Nephron progenitor cell (in vitro differentiated cells): ENCODE data around the gene PCDH9.

Source experiments
- DNase-seq: peaks from one replicate; pipeline ENCODE4 v3.0.0; 2021
- H3K27ac Mint-ChIP-seq: 2 replicates; pipeline ENCODE4 v1.8.0; 2021; ENCODE audit warnings: mild to moderate bottlenecking, moderate library complexity, mixed read lengths
- H3K27me3 Mint-ChIP-seq: 2 replicates; pipeline ENCODE4 v1.8.0; 2021; ENCODE audit warnings: mild to moderate bottlenecking, low read depth, mixed read lengths; ENCODE audit not compliant: poor library complexity
- H3K36me3 Mint-ChIP-seq: 2 replicates; pipeline ENCODE4 v1.8.0; 2021; ENCODE audit warnings: low read depth, mixed read lengths
- H3K4me1 Mint-ChIP-seq: 2 replicates; pipeline ENCODE4 v1.8.0; 2021; ENCODE audit warnings: mixed read lengths
- H3K4me3 Mint-ChIP-seq: 2 replicates; pipeline ENCODE4 v1.8.0; 2021; ENCODE audit warnings: mild to moderate bottlenecking, moderate library complexity, mixed read lengths
- H3K9me3 Mint-ChIP-seq: 2 replicates; pipeline ENCODE4 v1.8.0; 2021; ENCODE audit warnings: mild to moderate bottlenecking, moderate library complexity, mixed read lengths
- CTCF ChIP-seq: fragments of 200-600 bp; sonication (generic); IDR thresholded peaks from 2 replicates; pipeline ENCODE4 v1.5.0; 2021; ENCODE audit warnings: antibody characterized with exemption

PCDH9 gene

DNA sequence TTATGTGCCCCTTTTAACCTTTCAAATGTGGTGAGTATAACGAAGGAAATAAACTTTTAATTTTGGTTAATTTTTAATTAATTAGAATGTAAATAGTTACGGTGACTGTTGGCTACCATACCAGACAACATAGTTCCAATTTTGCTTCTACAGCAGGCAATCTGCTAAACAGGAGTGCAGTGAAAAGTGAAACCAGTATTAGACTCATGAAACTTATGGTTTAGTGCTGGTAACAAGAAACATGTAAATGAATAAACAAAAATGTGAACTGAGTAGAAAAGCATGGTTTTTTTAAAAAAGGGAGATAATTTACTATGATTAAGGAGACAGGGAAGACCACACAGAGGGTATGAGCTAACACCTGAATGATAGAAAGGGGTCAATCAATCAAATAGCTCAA lies 478.4 kb downstream of the PCDH9 start:
- Mint-ChIP-seq H3K27me3 (peaks cover 7% of the 10 kb centered on the region), H3K27ac (no peak overlapping the region), H3K36me3 (no peaks in the 10 kb centered on the region), H3K4me1 (no peaks in the 10 kb centered on the region), H3K4me3 (no peak overlapping the region), H3K9me3 (peaks cover 4% of the 10 kb centered on the region)
- DNase-seq = no peak
- TF ChIP-seq CTCF = no peak

GRCh38 chr13:66748712-66749111 lies 481.4 kb downstream of the PCDH9 start:
- Mint-ChIP-seq H3K4me3 (no peak overlapping the region), H3K9me3 (peaks cover 4% of the 10 kb centered on the region), H3K27me3 (peaks cover 7% of the 10 kb centered on the region), H3K4me1 (no peaks in the 10 kb centered on the region), H3K27ac (no peak overlapping the region), H3K36me3 (no peaks in the 10 kb centered on the region)
- TF ChIP-seq CTCF = no peak
- DNase-seq = no peak

DNA sequence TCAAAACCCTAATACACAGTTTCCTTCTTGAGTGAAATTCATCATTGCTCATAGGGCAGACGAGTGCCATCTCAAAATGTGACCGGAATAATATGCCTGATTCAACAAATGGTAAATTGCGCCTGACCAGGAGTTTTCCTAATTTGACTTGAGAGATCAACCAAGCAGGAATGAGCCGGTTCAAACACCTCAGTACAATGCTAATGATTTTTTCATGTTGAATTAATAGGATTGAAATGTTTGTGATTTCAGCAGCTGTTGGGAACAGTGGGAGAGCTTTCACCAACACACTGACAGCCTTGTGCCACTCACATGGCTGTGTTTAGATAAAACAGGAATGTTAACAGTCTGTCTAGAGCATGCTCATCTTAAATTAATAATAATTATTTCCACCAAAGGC lies 484.8 kb downstream of the PCDH9 start:
- no peak overlapping the region for H3K4me3 Mint-ChIP-seq
- H3K4me1 Mint-ChIP-seq = no peaks in the 10 kb centered on the region
- H3K36me3 Mint-ChIP-seq = no peaks in the 10 kb centered on the region
- DNase-seq = no peak
- no peak for TF ChIP-seq CTCF
- H3K27ac Mint-ChIP-seq = no peak overlapping the region
- peaks cover 4% of the 10 kb centered on the region for H3K9me3 Mint-ChIP-seq
- H3K27me3 Mint-ChIP-seq = no peaks in the 10 kb centered on the region

- no peak for TF ChIP-seq CTCF
- no peak for DNase-seq
- H3K4me3 Mint-ChIP-seq = no peak overlapping the region
- no peaks in the 10 kb centered on the region for H3K4me1 Mint-ChIP-seq
- H3K36me3 Mint-ChIP-seq = no peaks in the 10 kb centered on the region
- H3K9me3 Mint-ChIP-seq = no peaks in the 10 kb centered on the region
- no peak overlapping the region for H3K27ac Mint-ChIP-seq
- H3K27me3 Mint-ChIP-seq = no peaks in the 10 kb centered on the region
Observed at GRCh38 chr13:66723576-66723975, 506.6 kb downstream of the PCDH9 start.

DNA sequence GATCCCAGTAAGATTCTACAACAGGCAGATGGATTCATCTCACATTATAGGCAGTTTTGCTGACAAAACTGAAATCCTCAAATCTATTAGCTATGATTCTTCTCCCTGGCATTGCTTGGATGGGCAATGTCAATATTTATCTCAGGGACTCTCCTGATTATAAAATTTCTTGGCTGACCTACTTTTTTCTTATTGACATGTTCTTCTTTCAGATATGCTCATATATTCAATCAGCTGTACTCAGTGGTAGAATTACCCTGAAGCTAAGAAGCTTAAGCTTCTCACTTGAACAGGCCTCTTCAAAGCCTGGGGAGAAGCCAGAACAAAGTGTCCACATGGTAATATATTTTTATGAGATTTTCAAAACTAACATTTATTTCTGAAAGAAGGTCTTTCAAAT lies 513.6 kb downstream of the PCDH9 start:
- DNase-seq = no peak
- Mint-ChIP-seq H3K9me3 (no peaks in the 10 kb centered on the region), H3K4me3 (no peak overlapping the region), H3K36me3 (no peaks in the 10 kb centered on the region), H3K27ac (no peak overlapping the region), H3K27me3 (no peaks in the 10 kb centered on the region), H3K4me1 (no peaks in the 10 kb centered on the region)
- TF ChIP-seq CTCF = no peak

DNA sequence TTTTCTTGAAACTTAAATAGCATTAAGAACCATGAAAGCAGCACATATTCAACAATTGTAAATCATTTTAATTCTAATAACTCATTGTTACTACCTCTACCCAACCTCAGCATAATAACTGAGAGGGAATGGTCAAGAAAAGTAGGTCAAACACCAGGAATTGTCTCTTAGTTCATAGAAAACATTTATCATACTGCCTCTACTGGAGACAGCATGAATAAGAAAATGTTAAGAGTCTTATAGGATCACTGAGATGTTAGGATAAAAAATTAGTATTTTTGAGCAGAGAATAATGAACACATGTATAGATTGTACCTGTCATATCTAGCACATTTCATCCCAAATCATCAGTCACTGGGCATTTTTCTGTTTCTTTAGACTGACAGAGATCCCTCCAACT lies 515.3 kb downstream of the PCDH9 start:
- Mint-ChIP-seq H3K9me3 (no peaks in the 10 kb centered on the region), H3K27ac (no peak overlapping the region), H3K27me3 (no peaks in the 10 kb centered on the region), H3K4me1 (no peaks in the 10 kb centered on the region), H3K4me3 (no peak overlapping the region), H3K36me3 (no peaks in the 10 kb centered on the region)
- no peak for TF ChIP-seq CTCF
- no peak for DNase-seq
